ENCODE data around the gene FBXO24. TPM values are rescaled to one million over a fixed set of nuclear protein-coding genes. Genes with fewer than 3 reads are reported as not detected.
A peak's percentile ranks its signal among the peaks of the same experiment; 100 is the strongest.

FBXO24 gene
- total RNA-seq, 2 donors from 2014 or later: 2.1 to 3.6 TPM

DNA sequence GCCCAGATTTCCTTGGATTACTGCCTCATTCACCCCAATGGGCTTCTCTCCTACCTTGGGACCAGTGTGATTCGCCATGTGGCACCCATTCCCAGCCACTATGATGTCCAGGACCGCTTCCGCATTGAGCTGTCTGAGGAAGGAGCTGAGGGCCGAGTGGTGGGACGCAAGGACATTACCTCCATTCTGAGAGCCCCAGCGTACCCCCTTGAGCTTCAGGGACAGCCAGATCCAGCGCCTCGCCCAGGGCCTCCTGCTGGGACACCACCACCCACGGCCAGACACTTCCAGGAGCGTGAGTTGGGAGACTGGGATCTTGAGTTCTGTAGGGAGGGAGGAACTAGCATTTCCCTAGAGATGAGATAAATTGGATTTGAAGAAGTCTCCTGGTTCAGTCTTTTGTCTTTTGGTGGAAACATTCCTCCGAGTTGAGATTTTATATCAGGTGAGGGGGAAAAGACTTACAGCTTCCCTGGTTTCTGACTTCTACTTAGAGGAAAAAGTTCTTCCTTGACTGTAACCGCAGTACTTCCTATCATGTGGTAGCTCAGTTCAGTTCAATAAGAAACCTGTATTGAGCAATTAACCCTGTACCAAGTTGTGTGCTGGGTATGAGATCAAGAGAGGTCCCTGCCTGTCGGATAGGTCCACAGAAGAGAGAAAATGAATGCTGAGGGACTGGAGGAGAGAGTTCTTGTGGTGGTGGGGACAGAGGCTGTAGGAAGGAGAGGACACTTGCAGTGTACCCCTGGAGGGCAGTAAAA is 27.5 kb downstream of the FBXO24 start:
- DNase-seq (no peak), ATAC-seq (replicated peaks in 1 of 2) (no peak)
- Mint-ChIP-seq H3K4me1 (ENCODE audit: low read depth) (peaks cover 19% of the 10 kb centered on the region), H3K36me3 (ENCODE audit: insufficient read depth in 2 of 2) (no peaks in the 10 kb centered on the region), H3K4me3 (peak overlapping the region; percentile 97 to 99), H3K27ac (no peak overlapping the region), H3K27me3 (ENCODE audit: low read depth) (no peaks in the 10 kb centered on the region), H3K9me3 (no peaks in the 10 kb centered on the region)

DNA sequence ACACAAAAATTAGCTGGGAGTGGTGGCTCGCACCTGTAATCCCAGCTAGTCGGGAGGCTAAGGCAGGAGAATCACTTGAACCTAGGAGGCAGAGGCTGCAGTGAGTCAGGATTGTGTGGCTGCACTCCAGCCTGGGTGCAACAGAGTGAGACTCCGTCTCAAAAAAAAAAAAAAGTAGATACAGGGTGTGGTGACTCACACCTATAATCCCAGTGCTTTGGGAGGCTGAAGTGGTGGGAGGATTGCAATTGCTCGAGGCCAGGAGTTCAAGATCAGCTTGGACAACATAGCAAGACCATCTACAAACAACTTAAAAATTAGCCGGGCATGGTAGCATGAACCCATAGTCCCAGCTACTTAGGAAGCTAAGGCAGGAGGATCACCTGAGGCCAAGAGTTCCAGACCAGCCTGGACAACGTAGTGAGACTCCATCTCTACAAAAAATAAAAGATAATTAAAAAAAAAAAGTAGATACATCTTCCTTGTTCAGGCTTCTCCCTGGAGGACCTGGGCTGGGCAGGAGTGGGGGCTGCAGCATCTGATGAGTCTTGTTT is 28.3 kb downstream of the FBXO24 start:
- Mint-ChIP-seq H3K4me3 (peak overlapping the region in 1 of 2 donors; percentile 99), H3K36me3 (ENCODE audit: insufficient read depth in 2 of 2) (no peaks in the 10 kb centered on the region), H3K4me1 (ENCODE audit: low read depth) (peaks cover 19% of the 10 kb centered on the region), H3K27ac (no peak overlapping the region), H3K27me3 (ENCODE audit: low read depth) (no peaks in the 10 kb centered on the region), H3K9me3 (no peaks in the 10 kb centered on the region)
- ATAC-seq (replicated peaks in 1 of 2): no peak
- no peak for DNase-seq

DNA sequence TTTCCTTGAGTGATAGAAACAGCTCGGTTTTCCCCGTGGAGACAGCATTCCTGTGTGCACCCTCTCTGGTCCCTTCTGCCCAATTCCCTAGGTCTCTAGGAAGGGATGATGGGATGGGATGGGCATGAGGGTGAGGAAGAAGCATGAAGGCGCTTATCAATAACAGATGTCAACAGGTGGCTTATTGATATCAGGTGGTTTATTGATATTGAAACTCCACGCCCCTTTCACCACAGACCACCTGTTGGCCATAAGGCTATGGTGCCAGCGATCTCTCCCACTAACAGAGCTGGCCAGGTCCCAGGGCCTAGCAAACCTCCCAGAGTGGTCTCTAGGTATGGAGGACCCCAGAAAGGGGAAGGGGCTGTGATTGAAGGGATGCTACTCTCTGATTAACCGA is 34.1 kb downstream of the FBXO24 start:
- Mint-ChIP-seq H3K4me3 (no peak overlapping the region), H3K27me3 (ENCODE audit: low read depth) (no peaks in the 10 kb centered on the region), H3K27ac (no peak overlapping the region), H3K36me3 (ENCODE audit: insufficient read depth in 2 of 2) (no peaks in the 10 kb centered on the region), H3K4me1 (ENCODE audit: low read depth) (no peaks in the 10 kb centered on the region), H3K9me3 (no peaks in the 10 kb centered on the region)
- ATAC-seq (replicated peaks in 1 of 2) (no peak), DNase-seq (no peak)

DNA sequence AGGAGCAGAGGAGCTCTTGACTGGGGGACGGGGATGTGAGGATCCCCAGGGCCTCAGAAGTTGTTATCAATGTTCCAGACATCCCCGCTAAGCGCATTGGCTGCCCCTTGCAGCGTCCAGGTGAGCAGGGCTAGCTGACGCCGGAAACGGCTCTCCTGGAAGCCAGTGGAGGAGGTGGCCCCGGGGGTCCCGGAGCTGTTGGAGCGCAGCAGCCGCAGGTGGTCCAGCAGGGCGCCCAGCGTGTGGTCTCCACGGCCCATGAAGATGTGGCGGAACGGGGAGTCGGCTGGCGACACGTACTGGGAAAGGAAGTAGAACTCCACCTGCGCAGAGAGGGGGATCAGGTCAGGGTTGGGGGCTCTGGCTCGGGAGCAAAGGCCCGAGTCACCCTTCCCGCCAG is 34.7 kb downstream of the FBXO24 start:
- Mint-ChIP-seq H3K27ac (no peak overlapping the region), H3K4me3 (no peak overlapping the region), H3K27me3 (ENCODE audit: low read depth) (no peaks in the 10 kb centered on the region)

DNA sequence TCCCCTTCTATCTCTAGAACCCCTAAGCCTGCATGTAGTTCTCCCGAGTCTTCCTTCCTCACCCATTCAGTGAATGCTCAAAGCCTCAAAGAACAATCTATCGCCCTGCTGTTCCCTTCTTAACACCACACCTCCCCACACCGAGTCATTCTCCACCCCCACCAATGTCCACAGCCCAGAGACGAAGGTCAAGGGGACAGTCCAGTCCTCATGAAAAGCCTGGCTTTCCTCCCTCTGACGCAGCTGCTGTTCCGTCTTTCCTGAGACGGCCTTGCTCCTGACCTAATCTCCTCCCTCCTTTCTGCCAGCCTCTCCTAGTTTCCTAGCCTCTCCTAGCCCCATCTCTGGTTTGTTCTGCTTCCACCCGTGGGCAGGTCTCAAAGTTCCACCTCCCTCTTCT is 35.4 kb downstream of the FBXO24 start:
- Mint-ChIP-seq H3K36me3 (ENCODE audit: insufficient read depth in 2 of 2) (no peaks in the 10 kb centered on the region), H3K27ac (no peak overlapping the region), H3K4me3 (no peak overlapping the region), H3K9me3 (no peaks in the 10 kb centered on the region), H3K27me3 (ENCODE audit: low read depth) (no peaks in the 10 kb centered on the region), H3K4me1 (ENCODE audit: low read depth) (peaks cover 5% of the 10 kb centered on the region)
- DNase-seq (no peak), ATAC-seq (replicated peaks in 1 of 2) (no peak)

More for the DNA sequence above, 34.7 kb downstream of the FBXO24 start:
- Mint-ChIP-seq H3K36me3 (ENCODE audit: insufficient read depth in 2 of 2) (no peaks in the 10 kb centered on the region), H3K9me3 (no peaks in the 10 kb centered on the region), H3K4me1 (ENCODE audit: low read depth) (peaks cover 2% of the 10 kb centered on the region)
- no peak for ATAC-seq (replicated peaks in 1 of 2)
- no peak for DNase-seq

DNA sequence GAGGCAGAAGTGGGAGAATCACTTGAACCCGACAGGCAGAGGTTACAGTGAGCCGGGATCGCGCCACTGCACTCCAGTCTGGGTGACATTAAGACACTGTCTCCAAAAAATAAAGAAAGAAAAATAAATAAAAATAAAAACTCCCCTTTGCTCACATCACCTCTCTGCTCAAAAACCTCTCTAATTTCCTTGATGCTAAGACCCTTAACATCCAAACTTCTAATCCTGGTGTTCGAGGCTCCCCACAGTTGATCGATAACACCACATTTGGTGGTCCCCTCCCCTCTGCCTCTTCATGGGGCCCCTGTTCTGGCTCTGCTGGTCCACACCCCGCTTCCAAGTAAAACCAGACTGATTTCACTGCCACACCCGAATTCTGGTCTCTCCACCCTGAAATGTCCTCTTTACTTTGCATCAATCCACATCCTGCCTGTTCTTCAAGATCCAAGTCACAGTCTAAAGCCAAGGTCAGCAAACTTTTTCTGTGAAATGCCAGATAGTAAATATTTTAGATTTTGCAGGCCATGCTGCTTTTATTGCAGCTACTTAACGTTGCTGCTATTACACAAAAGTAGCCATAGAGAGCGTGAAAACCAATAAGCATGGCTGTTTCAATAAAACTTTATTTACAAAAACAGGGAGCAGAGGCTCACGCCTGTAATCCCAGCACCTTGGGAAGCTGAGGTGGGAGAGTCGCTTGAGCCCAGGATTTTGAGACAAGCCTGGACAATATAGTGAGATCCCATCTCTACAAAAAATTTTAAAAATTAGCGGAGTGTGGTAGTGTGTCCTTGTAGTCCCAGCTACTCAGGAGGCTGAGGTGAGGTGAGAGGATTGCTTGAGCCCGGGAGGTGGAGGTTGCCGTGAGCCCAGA is 38.1 kb downstream of the FBXO24 start:
- H3K27ac Mint-ChIP-seq: no peak overlapping the region

DNA sequence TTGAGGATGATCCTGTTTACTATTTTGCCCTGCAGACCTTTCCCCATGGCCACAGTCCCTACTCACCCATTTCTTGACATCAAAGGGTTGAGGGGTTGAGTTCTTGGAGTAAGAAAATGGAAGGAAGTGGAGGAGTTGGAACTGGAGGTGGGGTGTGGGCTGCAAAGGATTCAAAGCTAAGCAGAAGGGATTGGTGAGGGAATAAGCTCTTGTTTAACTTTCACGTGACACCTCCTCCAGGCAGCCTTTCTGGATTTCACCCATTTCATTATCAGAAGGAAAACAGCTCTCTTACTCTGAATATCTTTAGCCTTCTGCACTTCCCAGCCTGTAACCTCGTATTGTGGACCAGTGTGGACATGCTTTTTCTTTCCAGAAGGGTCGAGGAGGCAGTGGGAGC is 39.9 kb downstream of the FBXO24 start:
- peak overlapping the region; percentile 82 to 84 for H3K4me3 Mint-ChIP-seq
- no peaks in the 10 kb centered on the region for H3K27me3 Mint-ChIP-seq (ENCODE audit: low read depth)
- H3K4me1 Mint-ChIP-seq (ENCODE audit: low read depth): peaks cover 5% of the 10 kb centered on the region
- no peaks in the 10 kb centered on the region for H3K36me3 Mint-ChIP-seq (ENCODE audit: insufficient read depth in 2 of 2)
- ATAC-seq (replicated peaks in 1 of 2) (no peak), DNase-seq (no peak)
- no peaks in the 10 kb centered on the region for H3K9me3 Mint-ChIP-seq
- no peak overlapping the region for H3K27ac Mint-ChIP-seq

More for the DNA sequence above, 38.1 kb downstream of the FBXO24 start:
- DNase-seq (no peak), ATAC-seq (replicated peaks in 1 of 2) (no peak)
- Mint-ChIP-seq H3K4me1 (ENCODE audit: low read depth) (peaks cover 5% of the 10 kb centered on the region), H3K4me3 (no peak overlapping the region), H3K36me3 (ENCODE audit: insufficient read depth in 2 of 2) (no peaks in the 10 kb centered on the region), H3K9me3 (no peaks in the 10 kb centered on the region), H3K27me3 (ENCODE audit: low read depth) (no peaks in the 10 kb centered on the region)

DNA sequence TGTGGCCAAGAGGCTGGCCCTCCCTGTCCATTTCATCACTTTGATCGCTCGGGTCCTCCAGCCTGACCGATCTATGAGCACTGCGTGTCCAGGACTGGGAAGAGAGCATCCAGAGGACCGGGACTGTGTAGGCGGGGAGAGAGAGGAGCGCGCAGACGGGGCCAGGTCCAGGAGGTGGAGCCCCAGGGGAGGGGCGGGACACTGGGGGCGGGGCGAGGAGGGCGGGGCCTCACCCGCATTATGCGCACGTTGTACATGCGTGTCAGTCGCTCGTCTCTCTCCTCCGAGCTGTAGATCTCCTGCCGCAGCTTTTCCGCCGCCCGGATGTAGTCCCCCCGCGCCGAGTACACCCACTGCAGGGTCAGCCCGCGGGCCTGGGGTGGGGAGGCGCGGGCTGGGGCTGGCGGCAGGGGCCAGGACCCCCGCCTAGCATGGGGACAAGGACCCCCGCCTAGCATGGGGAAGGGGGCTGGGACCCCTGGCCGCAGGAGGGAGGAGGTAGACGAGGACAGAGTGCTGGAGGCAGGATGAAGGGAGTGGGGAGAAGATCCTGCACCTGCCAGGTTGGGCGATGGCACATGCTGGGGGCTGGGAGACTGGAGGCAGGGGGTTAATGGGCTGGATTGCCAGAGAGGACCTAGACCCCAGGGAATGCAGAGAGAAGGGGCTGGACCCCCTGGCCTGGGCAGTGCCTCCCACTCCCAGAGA is 40.6 kb downstream of the FBXO24 start:
- Mint-ChIP-seq H3K27ac (no peak overlapping the region), H3K27me3 (ENCODE audit: low read depth) (no peaks in the 10 kb centered on the region), H3K4me3 (peak overlapping the region; percentile 82 to 84), H3K9me3 (no peaks in the 10 kb centered on the region), H3K4me1 (ENCODE audit: low read depth) (peaks cover 5% of the 10 kb centered on the region), H3K36me3 (ENCODE audit: insufficient read depth in 2 of 2) (no peaks in the 10 kb centered on the region)
- DNase-seq (peak; percentile 82 to 86), ATAC-seq (replicated peaks in 1 of 2) (peak; percentile 98)

DNA sequence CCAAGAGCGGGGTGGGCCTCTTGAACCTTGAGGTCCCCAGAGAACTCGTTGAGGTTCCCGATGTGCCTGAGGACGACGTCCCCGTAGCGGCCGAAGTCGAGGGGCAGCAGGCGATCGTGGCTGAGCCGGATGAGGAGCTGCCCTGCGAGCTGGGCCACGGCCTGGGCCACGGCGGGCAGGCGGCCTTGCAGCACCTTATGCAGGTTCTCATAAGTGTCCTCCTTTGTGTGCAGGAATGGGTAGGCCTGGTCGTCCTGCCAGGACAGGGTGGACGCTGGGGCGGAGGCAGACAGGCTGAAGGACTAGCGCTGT is 41.1 kb downstream of the FBXO24 start:
- Mint-ChIP-seq H3K27ac (no peak overlapping the region), H3K4me1 (ENCODE audit: low read depth) (peaks cover 5% of the 10 kb centered on the region), H3K9me3 (no peaks in the 10 kb centered on the region), H3K4me3 (peak overlapping the region; percentile 82 to 84), H3K36me3 (ENCODE audit: insufficient read depth in 2 of 2) (no peaks in the 10 kb centered on the region), H3K27me3 (ENCODE audit: low read depth) (no peaks in the 10 kb centered on the region)
- ATAC-seq (replicated peaks in 1 of 2) (no peak), DNase-seq (no peak)

DNA sequence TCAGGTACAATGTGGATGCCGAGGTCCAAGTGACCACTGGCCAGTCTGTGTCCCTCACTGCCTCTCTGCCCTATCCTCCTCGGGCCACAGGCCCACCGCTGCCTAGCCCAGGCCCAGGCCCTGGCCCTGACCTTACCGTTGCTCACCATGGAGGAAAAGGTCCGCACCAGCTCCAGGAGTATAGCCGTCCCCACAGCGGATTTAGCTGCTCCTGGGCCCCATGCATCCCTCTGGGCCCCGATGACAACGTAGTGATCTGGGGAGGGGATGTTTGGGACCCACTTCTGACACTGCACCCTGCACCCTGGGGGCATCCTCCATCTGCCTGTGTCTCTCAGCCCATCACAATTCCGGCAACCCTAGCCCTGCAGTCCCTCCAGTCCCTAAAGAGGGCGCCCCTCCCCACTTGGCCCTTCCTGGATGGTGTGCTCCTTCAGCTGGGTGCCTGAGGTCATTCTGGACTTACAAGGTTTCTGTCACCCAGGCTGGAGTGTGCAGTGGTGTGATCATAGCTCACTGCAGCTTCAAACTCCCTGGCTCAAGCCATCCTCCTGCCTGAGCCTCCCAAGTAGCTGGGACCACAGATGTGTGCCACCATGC is 43.1 kb downstream of the FBXO24 start:
- Mint-ChIP-seq H3K4me3 (no peak overlapping the region), H3K4me1 (ENCODE audit: low read depth) (peaks cover 19% of the 10 kb centered on the region), H3K9me3 (no peaks in the 10 kb centered on the region), H3K27ac (no peak overlapping the region), H3K36me3 (ENCODE audit: insufficient read depth in 2 of 2) (no peaks in the 10 kb centered on the region), H3K27me3 (ENCODE audit: low read depth) (no peaks in the 10 kb centered on the region)
- DNase-seq: peak; percentile 43 to 52
- no peak for ATAC-seq (replicated peaks in 1 of 2)

DNA sequence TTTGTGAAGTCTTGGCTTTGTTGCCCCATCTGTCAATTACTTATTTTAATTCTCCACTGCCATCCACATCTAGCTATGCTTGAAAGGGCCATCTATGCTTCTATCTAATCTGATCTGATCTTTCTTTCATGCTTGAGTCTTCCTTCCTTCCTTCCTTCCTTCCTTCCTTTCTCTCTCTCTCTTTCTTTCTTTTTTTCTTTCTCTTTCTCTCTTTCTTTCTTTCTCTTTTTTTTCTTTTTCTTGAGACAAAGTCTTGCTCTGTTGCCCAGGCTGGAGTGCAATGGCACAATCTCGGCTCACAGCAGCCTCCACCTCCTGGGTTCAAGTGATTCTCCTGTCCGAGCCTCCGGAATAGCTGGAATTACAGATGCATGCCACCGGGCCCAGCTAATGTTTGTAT is 43.9 kb downstream of the FBXO24 start:
- no peaks in the 10 kb centered on the region for H3K36me3 Mint-ChIP-seq (ENCODE audit: insufficient read depth in 2 of 2)
- no peak overlapping the region for H3K4me3 Mint-ChIP-seq
- no peaks in the 10 kb centered on the region for H3K27me3 Mint-ChIP-seq (ENCODE audit: low read depth)
- ATAC-seq (replicated peaks in 1 of 2) (no peak), DNase-seq (no peak)
- H3K9me3 Mint-ChIP-seq: no peaks in the 10 kb centered on the region
- peak overlapping the region; percentile 5 for H3K27ac Mint-ChIP-seq
- peaks cover 21% of the 10 kb centered on the region for H3K4me1 Mint-ChIP-seq (ENCODE audit: low read depth)

DNA sequence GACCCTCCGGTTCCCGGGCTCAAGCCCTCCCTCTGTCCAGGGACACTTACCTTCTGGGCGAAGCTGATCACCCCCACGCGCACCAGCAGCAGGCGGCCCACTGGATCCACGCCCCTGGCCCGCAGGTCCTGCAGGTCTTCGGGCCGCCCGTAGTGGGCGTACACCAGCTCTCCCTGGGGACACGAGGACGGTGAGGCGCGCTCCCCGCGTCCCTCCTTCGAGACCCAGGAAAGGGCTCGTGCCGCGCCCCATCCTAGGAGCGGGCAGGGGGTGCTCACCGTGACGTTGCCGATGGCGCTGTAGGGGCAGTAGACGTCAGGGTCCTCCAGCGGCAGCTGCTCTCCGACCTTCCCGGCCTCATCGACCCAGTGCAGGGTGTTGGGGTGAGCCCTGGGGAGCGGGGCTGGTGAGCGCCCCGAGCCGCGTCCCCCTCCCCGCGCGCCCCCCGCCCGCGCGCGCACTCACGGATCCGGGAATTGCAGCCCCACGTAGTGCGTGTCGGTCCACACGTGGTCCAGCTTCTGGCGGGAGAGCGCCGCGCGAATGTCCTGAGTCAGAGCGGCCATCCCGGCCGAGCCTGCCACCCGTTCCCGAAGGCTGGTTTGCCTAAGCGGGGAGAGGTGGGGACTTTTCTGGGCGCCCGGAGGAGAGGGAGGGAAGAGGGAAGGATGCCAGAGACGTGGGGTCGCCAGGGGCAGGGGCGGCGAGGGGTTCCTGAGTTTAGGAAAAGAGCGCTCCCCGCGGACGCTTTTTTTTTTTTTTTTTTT is 47.0 kb downstream of the FBXO24 start:
- Mint-ChIP-seq H3K36me3 (ENCODE audit: insufficient read depth in 2 of 2) (no peaks in the 10 kb centered on the region), H3K27ac (peak overlapping the region; percentile 89), H3K27me3 (ENCODE audit: low read depth) (no peaks in the 10 kb centered on the region), H3K4me1 (ENCODE audit: low read depth) (peaks cover 16% of the 10 kb centered on the region), H3K4me3 (peak overlapping the region; percentile 79 to 89), H3K9me3 (no peaks in the 10 kb centered on the region)
- DNase-seq (peak; percentile 78 to 79), ATAC-seq (replicated peaks in 1 of 2) (peak; percentile 85 to 88)

All from activated T-cell treated with anti-CD3 and anti-CD28 coated beads, Interleukin-2, amount 50 U/mL, for 72 hours (primary cell).